Colonic mucosa (tissue), 4 donors: Measurements from ENCODE around the gene CACNB4. TPM values are rescaled to one million over a fixed set of nuclear protein-coding genes. Genes with fewer than 3 reads are reported as not detected.

Experiments
- DNase-seq: peaks from one replicate; pipeline ENCODE4 v3.0.0-alpha.2; 2020
- H3K27ac ChIP-seq: fragments of 200-600 bp; one replicate; pipeline ENCODE4 v1.8.0; 2021
- H3K27me3 ChIP-seq: fragments of 200-600 bp; one replicate; pipeline ENCODE4 v1.8.0; 2021
- H3K36me3 ChIP-seq: fragments of 200-600 bp; one replicate; pipeline ENCODE4 v1.8.0; 2021
- H3K4me1 ChIP-seq: fragments of 200-600 bp; one replicate; pipeline ENCODE4 v1.8.0; 2021; ENCODE audit warnings: mild to moderate bottlenecking
- H3K4me3 ChIP-seq: fragments of 200-600 bp; one replicate; pipeline ENCODE4 v1.8.0; 2021
- H3K9ac ChIP-seq, 2 donors: one replicate each; pipeline ENCODE4 v1.7.0; 2013; ENCODE audit warnings: control low read depth in 2 of 2, low read depth in 2 of 2, low read length in 2 of 2
- H3K9me3 ChIP-seq: fragments of 200-600 bp; one replicate; pipeline ENCODE4 v1.8.0; 2021
- intact Hi-C: fragments of 100-400 bp; cut with DNase I; formaldehyde crosslinking; loops from one replicate; pipeline ENCODE4 v1.14.1; 2022
- total RNA-seq, 2 donors: library from RNA; stranded (reverse); fragmentation: NEBNext Ultra II Directional in 1 of 2; extraction: Animal tissue kit (Norgen Biotek cat#: 25700) in 1 of 2; gene quantifications; one replicate each; pipeline ENCODE4 v1.2.1, GENCODE V29; 2021
- TF ChIP-seq, protein P1 (sequence below): fragments of 200-600 bp; IDR thresholded peaks from one replicate; pipeline ENCODE4 v1.8.0; 2022; ENCODE audit warnings: antibody characterized with exemption, mild to moderate bottlenecking
- donor health status: healthy.
- donor health status: DM: no; HTN: no; CAD: no.
- donor health status: DM: no; HTN: no; CAD: no.

CACNB4 gene
- total RNA-seq, 2 donors from 2014 or later, result 0.44 to 1.0 TPM

DNA sequence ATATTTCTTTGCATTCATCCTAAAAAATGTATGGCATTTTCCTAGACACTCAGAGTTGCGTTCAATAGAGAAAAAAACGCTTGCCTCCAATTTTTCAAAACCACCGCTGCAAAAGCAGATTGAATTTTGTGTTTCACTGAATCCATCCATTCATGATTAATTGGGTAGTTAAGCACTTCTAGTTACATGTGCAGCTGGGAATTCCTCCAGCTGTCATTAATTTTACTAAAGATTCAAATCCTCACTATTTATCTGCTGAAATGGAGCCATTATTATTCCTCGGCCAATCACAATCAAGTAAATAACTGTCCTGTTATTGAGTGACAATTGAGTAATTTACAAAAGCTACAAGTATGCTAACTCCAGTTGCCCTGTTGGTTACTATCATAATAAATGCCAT, 194.8 kb downstream of the CACNB4 start:
- TF ChIP-seq, protein P1, sequence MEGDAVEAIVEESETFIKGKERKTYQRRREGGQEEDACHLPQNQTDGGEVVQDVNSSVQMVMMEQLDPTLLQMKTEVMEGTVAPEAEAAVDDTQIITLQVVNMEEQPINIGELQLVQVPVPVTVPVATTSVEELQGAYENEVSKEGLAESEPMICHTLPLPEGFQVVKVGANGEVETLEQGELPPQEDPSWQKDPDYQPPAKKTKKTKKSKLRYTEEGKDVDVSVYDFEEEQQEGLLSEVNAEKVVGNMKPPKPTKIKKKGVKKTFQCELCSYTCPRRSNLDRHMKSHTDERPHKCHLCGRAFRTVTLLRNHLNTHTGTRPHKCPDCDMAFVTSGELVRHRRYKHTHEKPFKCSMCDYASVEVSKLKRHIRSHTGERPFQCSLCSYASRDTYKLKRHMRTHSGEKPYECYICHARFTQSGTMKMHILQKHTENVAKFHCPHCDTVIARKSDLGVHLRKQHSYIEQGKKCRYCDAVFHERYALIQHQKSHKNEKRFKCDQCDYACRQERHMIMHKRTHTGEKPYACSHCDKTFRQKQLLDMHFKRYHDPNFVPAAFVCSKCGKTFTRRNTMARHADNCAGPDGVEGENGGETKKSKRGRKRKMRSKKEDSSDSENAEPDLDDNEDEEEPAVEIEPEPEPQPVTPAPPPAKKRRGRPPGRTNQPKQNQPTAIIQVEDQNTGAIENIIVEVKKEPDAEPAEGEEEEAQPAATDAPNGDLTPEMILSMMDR, result no peak
- intact Hi-C loops, result no loop called here
- no peaks in the 10 kb centered on the region for H3K4me1 ChIP-seq
- H3K9me3 ChIP-seq, result no peaks in the 10 kb centered on the region
- no peak for DNase-seq
- H3K9ac ChIP-seq, result no peak overlapping the region
- H3K36me3 ChIP-seq, result no peaks in the 10 kb centered on the region
- H3K27me3 ChIP-seq, result no peaks in the 10 kb centered on the region
- no peak overlapping the region for H3K4me3 ChIP-seq
- H3K27ac ChIP-seq, result no peak overlapping the region

DNA sequence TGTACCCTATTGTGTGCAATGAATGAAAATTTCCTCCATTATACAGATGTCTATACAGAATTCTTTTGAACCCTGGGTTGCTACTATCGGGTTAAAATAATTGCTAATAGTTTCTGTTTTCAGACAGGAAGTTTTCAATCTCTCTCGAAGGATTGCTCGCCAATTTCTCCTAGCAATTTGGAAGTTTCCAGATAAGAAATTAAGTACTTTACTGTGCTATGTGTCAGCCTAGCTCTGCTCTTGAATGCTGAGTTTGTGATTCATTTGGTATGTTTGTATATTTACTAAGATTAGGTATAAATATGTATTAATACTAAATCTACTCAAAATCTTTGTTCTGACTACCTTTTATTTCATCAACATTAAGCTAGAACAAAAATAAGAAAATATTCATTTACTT, 196.0 kb downstream of the CACNB4 start:
- no peak overlapping the region for H3K4me3 ChIP-seq
- intact Hi-C loops, result no loop called here
- H3K27ac ChIP-seq, result no peak overlapping the region
- H3K9ac ChIP-seq, result no peak overlapping the region
- H3K9me3 ChIP-seq, result no peaks in the 10 kb centered on the region
- no peaks in the 10 kb centered on the region for H3K36me3 ChIP-seq
- no peaks in the 10 kb centered on the region for H3K27me3 ChIP-seq
- no peaks in the 10 kb centered on the region for H3K4me1 ChIP-seq
- TF ChIP-seq, protein P1, result no peak
- no peak for DNase-seq

DNA sequence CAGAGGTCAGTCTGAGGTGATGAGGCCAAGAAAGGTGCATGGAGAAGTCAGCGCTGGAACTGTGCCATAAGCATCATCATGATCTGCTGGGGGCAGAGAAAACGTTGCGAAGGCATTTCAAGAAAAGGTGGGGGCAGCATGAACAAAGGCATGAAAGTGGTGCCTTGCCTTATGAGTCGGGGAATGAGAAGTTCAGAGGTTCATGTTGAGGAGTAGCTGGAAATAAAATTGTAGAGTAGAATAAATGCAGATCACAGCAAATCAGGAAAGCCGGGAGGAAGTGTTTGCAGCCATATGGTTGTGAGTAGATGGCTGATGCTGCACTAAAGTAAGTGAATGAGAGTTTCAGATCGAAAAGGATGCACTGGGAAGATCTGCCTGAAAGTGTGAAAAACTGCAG, 198.5 kb downstream of the CACNB4 start:
- Histone ChIP-seq H3K4me3 (no peak overlapping the region), H3K4me1 (no peaks in the 10 kb centered on the region), H3K9me3 (no peaks in the 10 kb centered on the region), H3K36me3 (no peaks in the 10 kb centered on the region), H3K27ac (no peak overlapping the region), H3K27me3 (no peaks in the 10 kb centered on the region), H3K9ac (no peak overlapping the region)
- TF ChIP-seq, protein P1, result no peak
- DNase-seq, result no peak
- intact Hi-C loops, result no loop called here

DNA sequence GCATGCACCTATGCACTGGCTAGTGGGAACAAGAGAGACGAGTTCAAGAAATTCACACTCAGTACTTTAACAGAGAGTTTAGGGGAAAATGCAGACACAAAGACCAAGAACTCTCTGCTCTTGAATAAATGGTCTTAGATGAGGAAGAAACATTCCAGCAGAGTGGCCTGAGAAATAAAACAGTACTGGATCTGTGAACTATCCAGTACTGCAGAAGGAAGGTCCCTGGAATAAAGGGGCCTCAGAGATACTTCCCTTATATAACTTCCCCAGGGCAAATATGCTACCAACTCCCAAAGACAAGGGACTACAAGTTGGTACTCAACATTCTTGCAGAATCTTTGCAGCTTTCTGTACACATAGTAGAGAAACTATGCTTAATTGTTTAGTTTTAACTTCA, 199.7 kb downstream of the CACNB4 start:
- Histone ChIP-seq H3K4me3 (no peak overlapping the region), H3K27me3 (no peaks in the 10 kb centered on the region), H3K4me1 (no peaks in the 10 kb centered on the region), H3K36me3 (no peaks in the 10 kb centered on the region), H3K27ac (no peak overlapping the region), H3K9me3 (no peaks in the 10 kb centered on the region), H3K9ac (no peak overlapping the region)
- DNase-seq, result no peak
- intact Hi-C loops, result no loop called here
- TF ChIP-seq, protein P1, result no peak

DNA sequence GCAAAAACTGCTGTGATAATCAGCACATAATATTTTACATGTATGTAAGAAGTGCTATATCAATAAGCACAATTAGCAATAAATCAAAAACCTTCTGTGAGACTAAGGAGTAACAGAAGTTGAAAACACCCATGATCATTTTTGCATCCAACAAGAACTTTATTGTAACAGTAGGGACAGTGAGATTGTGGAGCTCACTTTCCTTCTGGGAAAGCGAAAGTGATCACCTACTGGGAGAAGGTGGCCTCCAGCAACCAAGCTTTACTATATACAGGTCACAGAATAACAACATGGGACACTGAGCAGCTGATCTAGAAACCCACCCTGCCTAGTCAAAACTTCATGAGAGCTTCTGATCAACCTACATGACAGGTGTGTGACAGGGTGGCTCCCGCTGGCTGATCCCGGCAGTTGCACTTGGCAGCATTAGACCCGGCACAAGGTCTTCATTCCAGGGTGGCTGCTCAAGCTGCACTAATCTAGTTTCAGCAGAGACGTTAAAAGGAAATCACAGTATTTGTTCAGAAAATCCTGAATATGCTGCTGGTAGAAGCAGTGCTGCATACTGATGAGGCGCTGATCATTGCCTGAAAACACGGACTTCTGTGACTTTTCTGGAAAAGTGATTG, 207.2 kb downstream of the CACNB4 start:
- Histone ChIP-seq H3K27me3 (no peaks in the 10 kb centered on the region), H3K4me3 (peak overlapping the region; percentile 10), H3K36me3 (no peaks in the 10 kb centered on the region), H3K9me3 (no peaks in the 10 kb centered on the region), H3K4me1 (no peaks in the 10 kb centered on the region), H3K9ac (no peak overlapping the region), H3K27ac (no peak overlapping the region)
- TF ChIP-seq, protein P1, result no peak
- DNase-seq, result no peak
- intact Hi-C loops, result no loop called here
